HG03097 (cell line): ENCODE data around the gene S100A7A.

Source experiments
- ATAC-seq: cut with Tn5 transposase; IDR thresholded peaks from one replicate; pipeline ENCODE4 v1.9.1; 2021; ENCODE audit not compliant: unreplicated experiment, low FRiP score

Gene S100A7A

DNA sequence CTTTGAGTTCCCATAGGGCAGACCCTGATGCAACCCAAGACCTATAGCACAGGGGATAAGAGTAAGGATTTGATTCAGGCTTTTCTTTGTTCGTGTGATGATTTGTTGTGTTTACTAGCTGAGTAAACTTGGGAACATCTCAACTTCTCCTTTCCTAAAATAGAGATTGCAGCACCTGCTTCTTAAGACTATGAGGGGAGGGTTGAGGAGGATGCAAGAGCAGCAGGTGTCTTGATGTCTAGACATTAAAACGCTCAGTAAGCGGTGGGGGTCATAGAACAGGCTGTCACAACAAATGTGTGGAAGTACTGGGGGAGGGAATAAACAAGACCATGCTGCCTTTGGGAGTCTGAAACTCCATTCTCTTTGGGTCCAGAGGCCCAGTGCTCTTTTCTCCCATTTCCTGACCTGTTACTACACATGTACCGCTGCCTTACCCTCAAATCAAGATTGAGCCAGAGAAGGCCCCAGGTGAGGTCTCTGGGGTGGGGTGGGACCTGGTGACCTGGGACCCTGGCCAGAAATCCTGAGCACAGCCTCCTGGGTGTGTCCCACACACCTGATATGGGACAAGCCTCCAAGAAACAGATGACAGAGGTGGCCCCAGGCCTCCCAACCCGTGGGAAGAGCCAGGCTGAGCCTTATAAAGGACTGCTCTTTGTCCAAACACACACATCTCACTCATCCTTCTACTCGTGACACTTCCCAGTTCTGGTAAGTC, at the start of gene S100A7A:
Gene S100A7A (plus strand): TSS at position 671 of the 721 bp plus-strand sequence. CDS start 1,563 bp downstream, outside the sequence.
- no peak for ATAC-seq

DNA sequence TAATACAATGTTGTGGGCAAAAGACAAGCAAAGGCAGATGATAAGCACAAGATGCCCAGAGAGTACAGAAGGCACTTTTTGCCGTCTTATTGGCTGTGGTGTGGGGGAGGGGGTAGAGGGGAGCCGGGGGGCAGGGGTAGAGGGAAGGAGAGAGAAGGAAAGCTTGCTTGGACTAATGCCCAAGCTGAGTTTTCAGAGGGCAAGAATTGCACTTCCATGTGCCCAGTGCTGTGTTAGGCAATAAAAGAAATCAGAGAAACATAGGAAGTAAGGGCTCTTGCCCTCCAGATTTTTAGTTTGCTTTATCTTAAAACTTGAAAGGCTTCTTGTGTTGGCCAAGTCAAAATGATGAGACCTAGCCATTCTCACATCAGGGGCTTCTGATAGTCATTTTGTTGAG, 49.2 kb upstream of the S100A7A start:
- ATAC-seq: no peak

DNA sequence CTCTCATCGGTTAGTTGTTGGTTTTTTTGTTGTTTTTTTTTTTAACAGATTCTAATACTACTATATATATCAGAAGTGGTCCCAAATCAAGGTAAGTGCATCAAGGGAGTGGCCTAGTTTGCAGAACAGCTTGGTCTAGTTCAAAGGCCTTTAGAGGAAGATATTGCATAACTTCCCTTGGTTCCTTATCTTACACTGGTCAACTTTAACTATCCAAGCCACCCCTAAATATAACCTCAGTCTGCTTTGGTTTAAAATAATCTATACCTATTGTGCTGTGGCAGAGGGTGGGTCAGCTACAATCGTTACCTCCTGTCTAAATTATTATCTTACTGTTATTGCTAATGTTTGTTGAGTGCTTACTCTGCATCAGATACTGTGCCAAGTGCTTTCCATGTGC, 47.8 kb upstream of the S100A7A start:
- ATAC-seq: no peak

DNA sequence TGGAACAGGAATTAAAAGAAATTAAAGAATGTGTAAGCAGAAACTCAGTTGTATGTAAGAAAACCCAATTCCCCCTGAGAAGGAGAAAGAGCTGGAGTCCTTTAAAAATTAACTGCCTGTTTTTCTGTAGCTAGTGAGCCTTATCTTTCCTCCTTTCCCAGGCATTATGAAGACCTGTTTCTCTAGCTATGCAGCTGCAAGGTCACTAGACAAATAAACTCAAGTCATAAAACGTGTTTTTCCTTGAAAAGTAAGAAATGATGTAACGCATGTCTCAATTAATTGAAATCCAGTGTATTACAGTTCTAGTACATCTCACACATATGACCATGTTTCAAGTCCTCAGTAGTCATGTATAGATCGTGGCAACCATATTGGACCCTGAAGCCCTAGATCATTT, 46.2 kb upstream of the S100A7A start:
- no peak for ATAC-seq

DNA sequence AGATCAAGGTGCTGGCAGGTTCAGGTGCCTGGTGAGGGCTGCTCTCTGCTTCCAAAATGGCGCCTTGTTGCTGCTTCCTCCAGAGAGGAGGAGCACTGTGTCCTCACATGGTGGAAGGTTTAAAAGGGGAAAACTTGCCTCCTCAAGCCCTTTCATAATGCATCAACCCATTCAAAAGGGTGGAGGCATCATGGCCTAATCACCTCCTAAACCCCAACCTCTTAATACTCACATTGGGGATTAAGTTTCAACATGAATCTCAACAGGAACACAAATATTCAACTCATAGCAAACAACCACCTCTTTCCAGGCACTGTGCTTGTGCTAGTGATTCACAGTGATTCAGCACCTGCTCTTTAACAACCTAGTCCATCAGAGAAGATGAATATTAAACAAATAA, 45.1 kb upstream of the S100A7A start:
- no peak for ATAC-seq

DNA sequence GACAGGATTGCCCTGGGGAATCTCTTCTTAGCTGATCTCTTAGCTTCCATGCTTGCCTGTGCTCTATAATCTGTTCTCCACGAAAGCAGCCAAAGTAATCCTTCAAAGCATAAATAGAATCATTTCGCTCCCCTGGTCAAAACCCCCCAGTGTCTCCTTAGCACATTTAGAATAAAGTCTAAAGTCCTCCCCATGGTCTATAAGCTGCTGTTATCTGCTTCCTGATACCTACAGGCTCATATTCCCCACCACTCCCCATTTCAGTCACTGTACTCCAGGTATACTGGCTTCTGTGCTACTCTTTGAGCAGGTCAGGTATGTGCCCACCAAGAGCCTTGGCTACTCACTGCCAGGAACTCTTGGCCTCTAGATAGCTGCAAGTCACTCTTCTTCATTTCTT, 43.7 kb upstream of the S100A7A start:
- ATAC-seq: no peak

DNA sequence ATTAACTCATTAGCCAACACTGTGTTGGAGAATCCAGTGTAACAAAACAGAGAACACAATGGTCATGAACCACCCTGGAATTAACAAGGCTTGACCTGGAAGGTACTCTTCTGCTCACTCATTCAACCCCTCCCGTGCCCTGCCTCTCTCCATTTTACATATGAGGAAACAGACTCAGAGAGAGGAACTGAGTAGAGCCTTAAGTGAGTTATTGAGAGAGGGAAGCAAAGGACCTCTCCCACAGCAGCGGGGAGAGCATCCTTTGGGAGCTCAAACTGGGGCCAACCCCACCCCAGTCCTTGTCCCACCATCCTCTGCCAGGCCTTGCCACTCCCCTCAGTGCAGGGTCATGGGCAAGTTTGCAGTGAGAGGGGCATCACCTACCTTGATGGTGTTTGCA, 42.2 kb upstream of the S100A7A start:
- no peak for ATAC-seq

DNA sequence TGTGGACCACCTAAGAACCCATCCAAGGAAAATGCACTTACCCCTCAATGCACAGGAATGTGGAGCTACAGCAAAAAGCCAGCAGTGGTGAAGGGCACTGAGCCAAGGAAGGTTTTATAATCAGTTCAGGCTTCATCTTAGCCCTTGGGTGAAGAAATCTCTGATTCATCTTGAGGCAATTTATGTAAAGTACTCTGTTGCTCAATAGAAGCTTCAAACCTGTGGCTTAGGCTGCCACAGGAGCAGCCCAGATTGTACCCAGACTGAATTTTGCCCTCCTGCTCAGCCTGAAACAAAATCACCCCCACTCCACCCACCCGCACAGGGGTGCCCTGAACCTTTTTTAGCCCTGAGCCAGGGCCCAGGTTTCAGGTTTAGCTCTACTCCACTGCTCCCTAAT, 40.8 kb upstream of the S100A7A start, which contains the start of gene S100A12:
Gene S100A12 (minus strand): TSS at position 111 of the 400 bp plus-strand sequence. CDS start 1,029 bp downstream, outside the sequence.
- no peak for ATAC-seq

DNA sequence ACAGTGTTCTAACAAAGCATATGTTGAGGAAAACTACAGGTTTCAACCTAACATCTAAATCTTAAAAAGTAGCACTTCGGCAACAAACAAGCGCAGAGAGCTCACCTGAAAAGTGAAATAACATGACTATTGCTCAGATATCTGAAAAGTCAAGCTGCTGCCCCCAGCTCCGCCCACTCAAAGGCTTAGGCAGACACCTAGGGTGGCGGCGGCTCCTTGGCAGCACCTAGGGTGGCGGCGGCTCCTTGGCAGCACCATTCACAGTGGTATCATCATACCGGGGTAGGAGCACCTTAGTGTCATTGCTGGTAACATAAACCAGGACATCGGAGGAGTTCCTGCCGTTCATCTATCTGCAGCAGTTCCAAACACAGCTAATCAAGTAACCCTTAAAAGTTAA, 36.7 kb upstream of the S100A7A start:
- ATAC-seq: no peak

DNA sequence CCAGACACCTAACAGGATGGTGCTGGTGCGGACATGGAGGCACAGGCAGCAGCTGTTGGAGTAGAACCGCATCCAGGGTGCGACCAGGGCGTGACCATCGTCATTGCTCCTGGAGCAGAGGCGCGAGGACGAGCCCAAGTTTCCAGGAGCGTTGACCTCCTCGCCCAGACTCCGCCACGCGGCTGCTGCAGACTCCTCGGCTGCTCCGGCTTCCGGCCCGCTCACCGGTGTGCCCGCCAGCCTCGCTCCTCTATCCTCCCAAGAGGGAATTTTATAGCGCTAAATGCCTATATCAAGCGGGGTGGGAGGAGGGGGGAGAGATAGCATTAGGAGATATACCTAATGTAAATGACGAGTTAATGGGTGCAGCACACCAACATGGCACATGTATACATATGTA, 35.6 kb upstream of the S100A7A start:
- no peak for ATAC-seq

DNA sequence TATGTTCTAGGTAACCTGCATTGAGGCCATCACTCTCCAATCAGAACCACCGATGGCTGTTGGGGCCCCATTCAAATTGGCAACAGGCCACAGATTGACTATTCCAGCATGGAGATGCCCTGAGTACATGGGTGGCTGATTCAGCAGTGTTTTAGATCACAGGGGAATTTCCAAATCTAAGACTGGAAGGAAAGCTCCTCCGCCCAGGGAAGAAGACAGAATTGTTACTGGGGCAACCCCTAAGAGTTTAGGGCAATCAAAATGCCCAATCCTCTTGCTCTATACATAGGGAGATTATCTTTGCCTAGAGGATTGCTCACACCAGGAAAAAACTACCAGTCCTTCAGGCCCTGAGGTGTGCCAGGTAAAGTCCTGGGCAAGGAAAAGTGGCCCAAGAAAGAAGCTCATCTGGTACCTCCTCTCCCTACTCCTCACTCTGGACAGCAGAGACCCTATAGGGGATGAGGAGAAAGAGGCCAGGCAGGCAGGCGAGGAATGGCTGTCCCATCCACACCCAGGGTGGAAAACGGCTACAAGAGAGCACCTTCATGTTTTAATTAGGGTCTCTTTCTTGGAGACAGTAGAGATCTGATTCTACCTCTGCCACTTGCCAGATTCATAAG, 31.3 kb upstream of the S100A7A start:
- no peak for ATAC-seq

DNA sequence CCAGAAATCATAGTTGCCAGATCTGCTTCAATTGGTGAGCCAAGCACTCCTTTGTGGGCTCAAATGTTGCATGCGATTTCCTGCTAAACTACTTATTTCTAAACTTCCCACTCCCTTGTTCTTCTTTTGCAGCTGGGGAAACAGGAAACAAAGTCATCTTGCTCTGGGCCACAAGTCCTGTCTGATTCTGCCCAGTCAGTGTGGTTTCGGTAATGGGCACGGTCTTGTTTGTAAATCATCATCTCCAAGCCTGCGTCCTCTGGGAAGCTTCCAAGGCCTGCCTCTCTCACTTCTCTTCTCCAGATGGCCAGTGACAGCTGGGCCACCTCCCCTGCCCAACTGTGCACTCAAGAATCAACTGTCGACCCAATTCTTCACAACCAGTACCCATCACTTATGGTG, 29.8 kb upstream of the S100A7A start:
- ATAC-seq: no peak

DNA sequence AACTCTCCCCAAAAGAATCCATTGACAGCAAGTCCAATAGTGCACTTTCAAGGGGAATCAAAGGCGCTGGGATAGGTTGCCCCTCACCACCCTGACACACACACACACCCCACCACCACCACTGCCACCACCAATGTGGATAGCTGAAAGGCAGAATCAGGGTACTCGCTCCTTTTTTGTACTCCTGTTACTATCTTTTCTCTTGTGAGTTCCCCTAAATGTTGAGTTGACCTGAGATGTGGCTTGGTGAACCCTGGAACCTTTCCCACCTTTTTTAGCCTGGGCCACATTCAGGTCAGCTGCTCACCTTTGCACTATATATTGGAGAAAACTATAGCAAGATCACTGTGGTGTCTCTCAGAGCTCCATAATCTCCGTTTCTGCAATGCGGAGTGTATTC, 29.3 kb upstream of the S100A7A start:
- ATAC-seq: no peak

DNA sequence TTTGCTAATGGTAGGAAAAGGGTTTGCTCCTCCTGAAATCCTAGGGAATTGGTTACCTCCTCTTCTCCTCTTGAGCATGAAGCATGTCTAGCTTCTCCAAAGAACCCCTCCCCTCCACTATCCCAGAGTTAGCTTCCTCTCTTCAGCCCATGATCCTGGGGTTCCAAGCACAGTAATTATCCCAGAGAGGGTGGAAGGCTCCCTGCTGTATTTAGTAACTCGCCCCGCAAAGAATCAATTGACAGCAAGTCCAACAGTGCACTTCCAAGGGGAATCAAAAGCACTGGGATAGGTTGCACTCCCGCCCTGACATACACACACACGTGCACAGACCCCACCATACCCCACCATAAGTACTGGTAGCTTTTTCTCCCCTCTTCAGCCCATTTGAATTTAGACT, 28.5 kb upstream of the S100A7A start:
- no peak for ATAC-seq

DNA sequence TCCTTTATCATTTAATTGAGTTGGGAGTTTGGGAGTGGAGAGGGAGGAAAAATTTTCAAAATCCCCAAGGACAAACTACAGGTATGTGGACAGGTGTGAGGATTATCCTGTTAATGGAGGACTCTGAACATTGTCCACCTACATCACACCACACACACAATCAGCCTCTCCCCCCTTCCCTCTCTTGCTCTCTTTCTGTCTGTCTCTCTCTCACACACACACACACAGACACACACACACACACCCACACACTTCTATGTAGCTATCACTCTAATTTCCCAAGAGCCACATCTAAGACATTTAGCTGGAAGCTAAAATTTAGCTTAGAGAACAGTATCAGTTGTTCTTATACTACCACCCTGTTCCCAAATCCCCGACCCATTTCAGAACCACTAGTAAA, 26.9 kb upstream of the S100A7A start:
- ATAC-seq: no peak

DNA sequence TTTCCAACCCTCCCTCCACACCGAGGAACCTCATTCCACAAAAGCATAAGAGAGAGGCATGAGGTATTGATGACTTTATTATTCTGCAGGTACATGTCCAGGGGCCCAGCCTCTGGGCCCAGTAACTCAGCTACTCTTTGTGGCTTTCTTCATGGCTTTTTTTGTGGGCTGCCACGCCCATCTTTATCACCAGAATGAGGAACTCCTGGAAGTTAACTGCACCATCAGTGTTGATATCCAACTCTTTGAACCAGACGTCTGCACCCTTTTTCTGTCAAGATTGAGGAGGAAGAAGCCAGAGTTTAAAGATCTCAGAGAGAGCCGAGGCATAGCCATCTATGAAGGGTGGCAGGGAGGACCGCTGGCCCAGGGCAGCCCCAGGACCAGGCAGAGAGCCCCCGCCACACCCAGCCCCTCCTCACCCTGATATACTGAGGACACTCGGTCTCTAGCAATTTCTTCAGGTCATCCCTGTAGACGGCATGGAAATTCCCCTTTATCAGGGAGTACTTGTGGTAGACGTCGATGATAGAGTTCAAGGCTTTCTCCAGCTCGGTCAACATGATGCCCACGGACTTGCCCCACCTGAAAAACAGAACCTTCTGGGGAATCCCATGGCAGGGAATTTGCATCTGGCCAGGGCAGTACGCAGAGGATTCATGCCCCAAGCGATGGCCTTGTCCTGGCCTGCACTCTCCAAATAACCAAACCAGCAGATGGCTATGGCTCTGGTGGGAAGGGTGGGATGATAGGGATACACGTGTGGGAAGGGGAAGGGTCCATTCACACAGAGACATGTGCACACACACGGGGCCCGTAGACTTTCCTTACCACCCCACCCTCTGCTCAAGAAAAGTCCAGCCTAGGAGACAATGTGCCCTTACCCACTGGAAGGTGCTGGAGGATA, 26.1 kb upstream of the S100A7A start:
- ATAC-seq: no peak

DNA sequence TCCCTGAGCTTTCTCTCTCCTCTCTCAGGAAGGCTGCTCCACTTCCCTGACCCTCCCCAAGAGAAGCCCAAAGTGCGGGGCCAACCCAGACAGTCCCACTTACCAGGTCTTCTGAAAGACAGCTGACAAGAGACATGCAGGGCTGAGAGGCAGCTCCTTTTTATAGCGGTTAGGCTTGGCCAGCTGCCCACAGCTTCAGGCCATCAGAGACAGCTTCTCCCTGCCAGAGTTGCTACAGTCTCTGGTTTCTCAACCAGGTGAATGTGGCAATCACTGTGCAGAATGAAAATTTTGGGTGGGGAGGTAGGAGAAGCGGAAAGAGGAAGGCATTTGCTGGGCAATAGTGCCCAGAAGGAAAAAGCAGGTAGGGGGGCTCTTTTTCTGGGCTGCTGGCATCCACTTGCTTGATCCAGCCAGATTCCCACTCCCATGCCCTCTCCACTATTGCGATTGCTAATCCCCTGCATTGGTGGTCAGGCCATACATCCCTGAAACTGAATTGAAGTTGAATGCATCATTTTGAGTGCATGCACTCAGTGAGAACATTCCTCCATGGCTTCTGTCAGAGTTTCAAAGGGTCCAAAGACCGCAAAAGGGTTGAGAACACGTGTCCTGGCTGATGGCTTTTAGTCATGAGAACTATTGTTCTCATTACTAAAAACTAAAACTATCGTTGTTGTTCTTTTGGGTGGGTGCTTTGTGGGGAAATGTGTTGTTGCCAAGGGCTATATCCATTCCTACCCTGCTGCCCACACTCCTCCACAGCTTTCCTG, 25.2 kb upstream of the S100A7A start, which contains the start of gene S100A8:
Gene S100A8 (minus strand): TSS at position 136 of the 773 bp plus-strand sequence. CDS start 538 bp downstream, outside the sequence.
- ATAC-seq: no peak

DNA sequence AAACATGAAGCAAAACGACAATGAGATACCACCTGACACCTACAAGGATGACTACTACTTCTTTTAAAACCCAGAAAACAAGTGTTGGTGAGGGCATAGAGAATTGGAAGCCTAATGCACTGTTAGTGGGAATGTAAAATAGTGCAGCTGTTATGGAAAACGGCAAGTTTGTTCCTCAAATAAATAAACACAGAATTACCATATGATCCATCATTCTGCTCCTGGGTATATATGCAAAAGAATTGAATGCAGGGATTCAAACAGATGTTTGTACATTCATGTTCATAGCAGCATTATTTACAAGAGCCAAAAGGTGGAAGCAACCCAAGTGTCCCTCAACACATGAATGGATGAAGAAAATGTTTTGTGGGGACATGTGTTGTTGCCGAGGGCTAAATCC, 24.1 kb upstream of the S100A7A start:
- ATAC-seq: no peak

DNA sequence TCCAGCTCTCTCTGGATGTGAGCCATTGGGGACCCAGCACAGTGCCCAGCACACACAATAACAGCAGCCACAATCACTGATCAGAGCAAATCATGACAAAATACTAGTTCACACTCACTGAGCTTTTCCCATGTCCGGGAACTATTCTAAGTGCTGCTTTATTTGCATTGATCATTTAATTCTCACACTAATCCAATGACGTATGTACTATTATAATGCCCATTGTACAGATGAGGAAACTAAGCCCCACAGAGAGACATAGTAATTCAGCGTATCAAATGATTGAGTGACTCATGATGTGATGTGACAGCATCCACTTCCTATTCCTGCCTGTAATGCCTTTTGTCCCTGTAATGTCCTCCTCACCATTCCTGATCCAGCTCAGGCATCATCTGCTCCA, 23.5 kb upstream of the S100A7A start:
- no peak for ATAC-seq

DNA sequence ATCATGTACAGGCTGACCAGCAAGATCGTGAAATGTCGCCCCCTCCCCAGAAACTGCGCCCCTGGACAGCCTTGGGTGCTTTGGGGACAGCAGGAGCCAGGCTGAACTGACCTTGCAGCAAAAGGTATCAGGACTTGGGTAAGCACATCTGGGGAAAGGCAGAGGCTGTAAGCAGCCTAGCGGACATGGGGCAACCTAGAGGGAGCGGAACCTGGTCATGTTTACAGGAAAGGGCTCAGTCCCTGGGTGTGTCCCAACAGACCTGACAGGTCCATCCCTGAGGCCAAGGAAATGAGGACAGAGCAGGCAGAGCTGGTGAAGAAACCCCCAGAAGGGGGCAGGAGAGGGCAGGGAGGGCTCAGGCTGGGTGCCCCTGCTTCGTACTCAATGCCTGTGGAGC, 22.4 kb upstream of the S100A7A start:
- ATAC-seq: no peak
